Panc1 (cell line): Measurements from ENCODE around the gene ACLY. TPM values are rescaled to one million over a fixed set of nuclear protein-coding genes. Genes with fewer than 3 reads are reported as not detected.
"Not testable (repeated sequence)": the region's sequence is repeated elsewhere in the genome, so short reads cannot be mapped to it uniquely, and the experiment has no call there.

Source experiments
- ATAC-seq: fragments of 200-7000 bp; cut with Tn5 transposase; 2 replicates; pipeline ENCODE4 v1.9.1; 2020; ENCODE audit warnings: mild to moderate bottlenecking, moderate library complexity
- BruUV-seq: library from RNA; stranded (reverse); fragments of 400-500 nt; replicated peaks from 2 replicates; lab custom pipeline; 2021; lab: Mats Ljungman, UMichigan
- CTCF ChIA-PET: fragments of 300-600 bp; sonication (Branson Sonifier 250); formaldehyde crosslinking; loops from one replicate; lab custom pipeline; 2022; ENCODE audit warnings: antibody characterized with exemption; lab: Charles Lee
- POLR2A ChIA-PET: fragments of 300-600 bp; sonication (Branson Sonifier 250); formaldehyde crosslinking; loops from one replicate; lab custom pipeline; 2022; ENCODE audit warnings: antibody characterized with exemption; lab: Charles Lee
- DNase-seq: peaks from one replicate; pipeline ENCODE4 v3.0.0-alpha.2; 2010; ENCODE audit warnings: low read depth, low spot score
- H3K27ac ChIP-seq: 2 replicates; pipeline ENCODE4 v1.5.1; 2011; ENCODE audit warnings: mild to moderate bottlenecking, low read length, inconsistent platforms
- H3K27me3 ChIP-seq: fragments of 200-500 bp; sonication (Bioruptor generic); 2 replicates; pipeline ENCODE4 v1.6.0; 2014; ENCODE audit warnings: low read length, inconsistent platforms; ENCODE audit not compliant: control insufficient read depth, insufficient read depth
- H3K36me3 ChIP-seq: fragments of 200-500 bp; sonication (Bioruptor generic); 2 replicates; pipeline ENCODE4 v1.5.1; 2014; ENCODE audit warnings: inconsistent platforms, mild to moderate bottlenecking, low read length, moderate library complexity; ENCODE audit not compliant: control insufficient read depth, insufficient read depth
- H3K4me1 ChIP-seq: 2 replicates; pipeline ENCODE4 v1.5.1; 2011; ENCODE audit warnings: inconsistent platforms, mild to moderate bottlenecking, low read length, moderate library complexity; ENCODE audit not compliant: control insufficient read depth, insufficient read depth
- H3K4me3 ChIP-seq, 2 experiments: 2 replicates each; pipeline ENCODE4 v1.5.1; 2011 to 2012; ENCODE audit warnings: low read depth in 2 of 2, low read length in 2 of 2, mild to moderate bottlenecking in 2 of 2, inconsistent platforms in 1 of 2, moderate library complexity in 1 of 2
- H3K9me3 ChIP-seq: fragments of 200-500 bp; sonication (Bioruptor generic); 2 replicates; pipeline ENCODE4 v1.5.1; 2014; ENCODE audit warnings: low read depth, mild to moderate bottlenecking, inconsistent platforms, low read length, moderate library complexity; ENCODE audit not compliant: control insufficient read depth, insufficient read depth
- POLR2AphosphoS5 ChIP-seq: IDR thresholded peaks from 2 replicates; pipeline ENCODE4 v1.6.1; 2012; ENCODE audit warnings: mild to moderate bottlenecking, low read depth, low read length, moderate library complexity
- SIN3A ChIP-seq: IDR thresholded peaks from 2 replicates; pipeline ENCODE4 v1.6.1; 2012; ENCODE audit warnings: low read depth, mild to moderate bottlenecking, low read length, moderate library complexity, borderline replicate concordance; ENCODE audit not compliant: insufficient read depth
- TCF7L2 ChIP-seq: IDR thresholded peaks from 2 replicates; pipeline ENCODE4 v1.6.1; 2011; ENCODE audit warnings: mild to moderate bottlenecking, low read depth, low read length, inconsistent platforms
- in situ Hi-C: cut with HindIII; loops from 2 replicates; pipeline ENCODE4 v1.10.0; 2016; ENCODE audit warnings: low sequenced_read_pairs, low pct_unique_long_range_greater_than_20kb
- intact Hi-C: fragments of 100-400 bp; cut with micrococcal nuclease; formaldehyde crosslinking; loops from one replicate; pipeline ENCODE4 v1.10.0; 2022; ENCODE audit not compliant: unreplicated experiment
- total RNA-seq: library from RNA; stranded (reverse); gene quantifications from one replicate; pipeline ENCODE4 v1.2.1, GENCODE V29; 2021; ENCODE audit not compliant: unreplicated experiment
- TF ChIP-seq, protein P1 (sequence below), 2 experiments: IDR thresholded peaks; 2 replicates each; pipeline ENCODE4 v1.6.1; 2011 to 2012; ENCODE audit warnings: low read depth in 2 of 2, control low read depth in 1 of 2, low read length in 1 of 2, mild to moderate bottlenecking in 1 of 2, moderate library complexity in 1 of 2; ENCODE audit not compliant: insufficient read depth in 1 of 2
- TF ChIP-seq, protein P2 (sequence below): fragments of 450-650 bp; IDR thresholded peaks from 2 replicates; pipeline ENCODE4 v1.5.1; 2017; ENCODE audit warnings: mild to moderate bottlenecking

Gene ACLY
- total RNA-seq, 1 experiment from 2014 or later, result 225 TPM

DNA sequence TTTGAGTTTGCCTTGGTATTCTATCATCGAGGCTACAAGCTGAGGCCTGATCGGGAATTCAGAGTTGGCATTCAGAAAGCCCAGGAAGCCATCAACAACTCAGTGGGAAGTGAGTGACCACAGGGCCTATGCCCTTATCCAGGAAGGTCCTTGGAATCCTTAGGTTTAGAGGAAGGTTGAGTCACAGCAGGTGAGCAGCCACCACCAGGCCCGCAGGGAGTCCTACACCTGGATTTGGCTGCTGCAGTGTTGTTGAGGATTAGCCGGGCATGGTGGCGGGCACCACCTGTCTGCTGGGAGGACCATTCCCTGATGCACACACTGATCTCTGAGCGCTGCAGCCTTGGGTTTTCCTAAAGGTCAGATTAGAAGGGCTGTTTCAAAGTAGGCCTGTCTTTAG lies 16.9 kb upstream of the ACLY start:
- no peaks in the 10 kb centered on the region for H3K36me3 ChIP-seq
- no peaks in the 10 kb centered on the region for H3K4me1 ChIP-seq
- in situ Hi-C loops (no loop called here), intact Hi-C loops (no loop called here)
- no peak overlapping the region for H3K27ac ChIP-seq
- TF ChIP-seq POLR2AphosphoS5, result no peak
- no peak for TF ChIP-seq SIN3A
- TF ChIP-seq, protein P1, sequence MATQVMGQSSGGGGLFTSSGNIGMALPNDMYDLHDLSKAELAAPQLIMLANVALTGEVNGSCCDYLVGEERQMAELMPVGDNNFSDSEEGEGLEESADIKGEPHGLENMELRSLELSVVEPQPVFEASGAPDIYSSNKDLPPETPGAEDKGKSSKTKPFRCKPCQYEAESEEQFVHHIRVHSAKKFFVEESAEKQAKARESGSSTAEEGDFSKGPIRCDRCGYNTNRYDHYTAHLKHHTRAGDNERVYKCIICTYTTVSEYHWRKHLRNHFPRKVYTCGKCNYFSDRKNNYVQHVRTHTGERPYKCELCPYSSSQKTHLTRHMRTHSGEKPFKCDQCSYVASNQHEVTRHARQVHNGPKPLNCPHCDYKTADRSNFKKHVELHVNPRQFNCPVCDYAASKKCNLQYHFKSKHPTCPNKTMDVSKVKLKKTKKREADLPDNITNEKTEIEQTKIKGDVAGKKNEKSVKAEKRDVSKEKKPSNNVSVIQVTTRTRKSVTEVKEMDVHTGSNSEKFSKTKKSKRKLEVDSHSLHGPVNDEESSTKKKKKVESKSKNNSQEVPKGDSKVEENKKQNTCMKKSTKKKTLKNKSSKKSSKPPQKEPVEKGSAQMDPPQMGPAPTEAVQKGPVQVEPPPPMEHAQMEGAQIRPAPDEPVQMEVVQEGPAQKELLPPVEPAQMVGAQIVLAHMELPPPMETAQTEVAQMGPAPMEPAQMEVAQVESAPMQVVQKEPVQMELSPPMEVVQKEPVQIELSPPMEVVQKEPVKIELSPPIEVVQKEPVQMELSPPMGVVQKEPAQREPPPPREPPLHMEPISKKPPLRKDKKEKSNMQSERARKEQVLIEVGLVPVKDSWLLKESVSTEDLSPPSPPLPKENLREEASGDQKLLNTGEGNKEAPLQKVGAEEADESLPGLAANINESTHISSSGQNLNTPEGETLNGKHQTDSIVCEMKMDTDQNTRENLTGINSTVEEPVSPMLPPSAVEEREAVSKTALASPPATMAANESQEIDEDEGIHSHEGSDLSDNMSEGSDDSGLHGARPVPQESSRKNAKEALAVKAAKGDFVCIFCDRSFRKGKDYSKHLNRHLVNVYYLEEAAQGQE (IDR thresholded peaks at IDR 0.05; ENCODE audit: insufficient read depth in 1 of 2, low read depth in 2 of 2, low read length in 1 of 2), result no peak
- no peak for TF ChIP-seq TCF7L2
- TF ChIP-seq, protein P2, sequence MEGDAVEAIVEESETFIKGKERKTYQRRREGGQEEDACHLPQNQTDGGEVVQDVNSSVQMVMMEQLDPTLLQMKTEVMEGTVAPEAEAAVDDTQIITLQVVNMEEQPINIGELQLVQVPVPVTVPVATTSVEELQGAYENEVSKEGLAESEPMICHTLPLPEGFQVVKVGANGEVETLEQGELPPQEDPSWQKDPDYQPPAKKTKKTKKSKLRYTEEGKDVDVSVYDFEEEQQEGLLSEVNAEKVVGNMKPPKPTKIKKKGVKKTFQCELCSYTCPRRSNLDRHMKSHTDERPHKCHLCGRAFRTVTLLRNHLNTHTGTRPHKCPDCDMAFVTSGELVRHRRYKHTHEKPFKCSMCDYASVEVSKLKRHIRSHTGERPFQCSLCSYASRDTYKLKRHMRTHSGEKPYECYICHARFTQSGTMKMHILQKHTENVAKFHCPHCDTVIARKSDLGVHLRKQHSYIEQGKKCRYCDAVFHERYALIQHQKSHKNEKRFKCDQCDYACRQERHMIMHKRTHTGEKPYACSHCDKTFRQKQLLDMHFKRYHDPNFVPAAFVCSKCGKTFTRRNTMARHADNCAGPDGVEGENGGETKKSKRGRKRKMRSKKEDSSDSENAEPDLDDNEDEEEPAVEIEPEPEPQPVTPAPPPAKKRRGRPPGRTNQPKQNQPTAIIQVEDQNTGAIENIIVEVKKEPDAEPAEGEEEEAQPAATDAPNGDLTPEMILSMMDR, result no peak
- H3K27me3 ChIP-seq, result no peaks in the 10 kb centered on the region
- no TSS peak for BruUV-seq
- ATAC-seq (no peak), DNase-seq (no peak)
- POLR2A ChIA-PET, result interaction anchor here (0.5 kb wide), 2 partner anchors 41 to 45 kb away, joined by 5 to 9 read pairs; no protein-coding TSS in a partner anchor
- H3K9me3 ChIP-seq, result no peaks in the 10 kb centered on the region
- H3K4me3 ChIP-seq, result no peak overlapping the region
- CTCF ChIA-PET, result no interaction called here

DNA sequence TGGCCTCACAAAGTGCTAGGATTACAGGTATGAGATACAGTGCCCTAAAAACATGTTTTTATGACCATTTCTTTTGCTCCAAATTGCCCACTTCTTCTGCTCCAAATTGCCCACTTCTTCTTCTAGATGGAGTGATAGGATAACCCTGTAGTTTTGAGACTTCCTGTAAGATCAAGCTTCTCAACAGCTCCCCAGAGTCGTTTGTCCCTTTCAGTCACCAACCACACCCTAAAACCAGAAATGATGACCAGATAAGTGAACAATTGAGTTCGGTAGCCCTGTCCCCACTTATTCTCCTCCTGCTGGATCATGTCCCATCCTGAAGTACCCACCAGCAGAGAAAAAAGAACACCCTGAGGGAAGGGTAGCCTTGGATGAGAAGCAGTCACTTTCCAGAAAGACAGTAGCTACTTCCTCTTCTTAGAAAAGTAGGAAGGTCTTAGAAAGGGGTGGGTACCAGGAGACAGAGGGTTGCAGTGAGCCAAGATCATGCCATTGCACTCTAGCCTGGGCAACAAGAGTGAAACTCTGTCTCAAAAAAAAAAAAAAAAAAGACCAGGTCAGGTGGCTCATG lies 14.2 kb upstream of the ACLY start:
- Histone ChIP-seq H3K4me1 (peaks cover 7% of the 10 kb centered on the region; the same call in 1 of the 2 replicates), H3K27me3 (no peaks in the 10 kb centered on the region), H3K27ac (no peak overlapping the region), H3K9me3 (no peaks in the 10 kb centered on the region), H3K36me3 (no peaks in the 10 kb centered on the region), H3K4me3 (no peak overlapping the region)
- intact Hi-C loops, result no loop called here
- TF ChIP-seq SIN3A, result no peak
- no peak for DNase-seq
- in situ Hi-C loops, result no loop called here
- POLR2A ChIA-PET, result interaction anchor here (0.5 to 0.6 kb wide), 5 partner anchors 13 to 739 kb away, joined by 3 to 11 read pairs (median 4); no protein-coding TSS in a partner anchor
- BruUV-seq, result no TSS peak
- CTCF ChIA-PET, result interaction anchor here (0.7 kb wide), 1 partner anchor 51 kb away, joined by 4 read pairs; no protein-coding TSS in a partner anchor
- no peak for ATAC-seq

DNA sequence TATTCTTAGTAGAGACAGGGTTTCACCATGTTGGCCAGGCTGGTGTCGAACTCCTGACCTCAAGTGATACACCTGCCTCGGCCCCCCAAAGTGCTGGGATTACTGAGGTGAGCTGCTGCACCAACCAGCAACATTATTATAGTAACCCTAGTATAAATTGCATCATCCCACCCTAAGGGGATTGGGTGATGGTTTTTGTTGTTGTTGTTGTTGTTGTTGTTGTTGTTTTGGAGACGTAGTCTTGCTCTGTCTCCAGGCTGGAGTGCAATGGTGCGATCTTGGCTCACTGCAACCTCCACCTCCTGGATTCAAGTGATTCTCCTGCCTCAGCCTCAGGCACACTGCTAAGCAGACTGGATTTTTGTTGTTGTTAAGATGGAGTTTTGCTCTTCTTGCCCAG lies 13.0 kb upstream of the ACLY start:
- intact Hi-C loops, CTCF ChIA-PET, H3K27me3 ChIP-seq, POLR2A ChIA-PET, H3K4me1 ChIP-seq, BruUV-seq, H3K4me3 ChIP-seq, H3K36me3 ChIP-seq, in situ Hi-C loops, H3K27ac ChIP-seq, ATAC-seq, DNase-seq, H3K9me3 ChIP-seq: not testable (repeated sequence)

DNA sequence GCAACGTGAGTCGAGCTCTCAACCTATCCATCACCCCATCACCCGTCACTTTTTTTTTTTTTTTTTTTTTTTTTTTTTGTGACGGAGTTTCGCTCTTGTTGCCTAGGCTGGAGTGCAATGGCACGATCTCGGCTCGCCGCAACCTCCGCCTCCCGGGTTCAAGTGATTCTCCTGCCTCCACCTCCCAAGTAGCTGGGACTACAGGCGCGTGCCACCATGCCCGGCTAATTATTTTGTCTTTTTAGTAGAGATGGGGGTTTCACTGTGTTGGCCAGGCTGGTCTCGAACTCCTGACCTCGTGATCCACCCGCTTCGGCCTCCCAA lies 12.0 kb upstream of the ACLY start:
- in situ Hi-C loops, H3K4me1 ChIP-seq, H3K9me3 ChIP-seq, intact Hi-C loops, DNase-seq, BruUV-seq, H3K27me3 ChIP-seq, H3K36me3 ChIP-seq: not testable (repeated sequence)
- POLR2A ChIA-PET, result interaction anchor here (0.6 to 0.9 kb wide), 7 partner anchors 13 to 292 kb away, joined by 3 to 11 read pairs (median 4); partner anchors contain the start of gene ACLY
- ATAC-seq, result peak; percentile 29
- CTCF ChIA-PET, result interaction anchor here (0.6 to 1.0 kb wide), 2 partner anchors 27 to 29 kb away, joined by 3 read pairs; no protein-coding TSS in a partner anchor
- Histone ChIP-seq H3K4me3 (peak overlapping the region; percentile 63 to 69), H3K27ac (peak overlapping the region; percentile 86)
